GM06990 (cell line): ENCODE measurements around the gene IGF2R.
A peak's percentile ranks its signal among the peaks of the same experiment; 100 is the strongest.
"Not testable (repeated sequence)": the region's sequence is repeated elsewhere in the genome, so short reads cannot be mapped to it uniquely, and the experiment has no call there.

Experiments
- DNase-seq: peaks from one replicate; pipeline ENCODE4 v3.0.0-alpha.2; 2011; ENCODE audit not compliant: insufficient read length; ENCODE audit errors: extremely low read depth
- H3K27me3 ChIP-seq: replicated peaks from 2 replicates; pipeline ENCODE4 v1.6.0; 2011; ENCODE audit warnings: low read length; ENCODE audit not compliant: control insufficient read depth, insufficient read depth
- H3K36me3 ChIP-seq: 2 replicates; pipeline ENCODE4 v1.5.1; 2011; ENCODE audit warnings: low read length; ENCODE audit not compliant: control insufficient read depth, insufficient read depth
- H3K4me3 ChIP-seq: replicated peaks from 2 replicates; pipeline ENCODE4 v1.5.1; 2011; ENCODE audit warnings: low read depth, mild to moderate bottlenecking, control low read depth, low read length
- TF ChIP-seq, protein P1 (sequence below): IDR thresholded peaks from 2 replicates; pipeline ENCODE4 v1.5.1; 2011; ENCODE audit warnings: low read length, control low read depth, mild to moderate bottlenecking, inconsistent platforms; ENCODE audit not compliant: insufficient read depth, poor library complexity, severe bottlenecking

IGF2R gene

DNA sequence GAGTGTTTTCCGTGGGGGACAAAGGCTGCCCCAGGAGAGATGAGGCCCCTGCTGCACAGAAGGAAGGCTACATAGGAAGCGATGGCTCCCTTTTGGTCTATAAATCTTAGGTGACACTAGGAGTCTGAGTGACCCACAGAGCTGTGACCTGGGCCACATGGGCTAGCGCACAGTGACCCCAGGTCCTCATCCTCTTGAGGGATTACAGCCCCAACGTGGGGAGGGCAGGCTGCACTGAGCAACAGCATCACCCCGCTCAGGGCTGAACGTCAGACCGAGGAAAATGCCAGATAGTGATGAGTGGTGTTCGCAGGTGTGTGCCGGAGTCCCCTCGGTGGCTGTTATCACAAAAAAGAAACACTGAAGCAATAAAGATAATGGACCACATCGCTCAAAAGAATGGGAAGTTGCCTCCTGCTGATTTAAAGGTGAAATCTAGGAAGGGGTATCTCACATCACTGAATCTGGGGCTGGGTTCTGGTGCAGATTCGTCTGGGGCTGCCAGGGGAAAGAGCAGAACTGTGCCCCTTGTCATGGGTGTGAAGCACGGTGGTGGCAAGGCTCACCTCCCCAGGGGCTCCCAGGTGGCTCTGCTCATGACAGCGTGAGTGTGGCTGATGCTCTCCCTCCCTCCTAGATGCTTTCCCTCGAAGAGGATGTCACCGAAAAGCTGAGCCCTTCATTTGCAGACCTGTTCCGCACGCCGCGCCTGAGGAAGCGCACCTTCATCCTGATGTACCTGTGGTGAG, 167.2 kb downstream of the IGF2R start:
- Histone ChIP-seq H3K36me3 (no peaks in the 10 kb centered on the region; the same call in 1 of the 2 replicates), H3K4me3 (no peak overlapping the region), H3K27me3 (no peaks in the 10 kb centered on the region)
- TF ChIP-seq, protein P1, sequence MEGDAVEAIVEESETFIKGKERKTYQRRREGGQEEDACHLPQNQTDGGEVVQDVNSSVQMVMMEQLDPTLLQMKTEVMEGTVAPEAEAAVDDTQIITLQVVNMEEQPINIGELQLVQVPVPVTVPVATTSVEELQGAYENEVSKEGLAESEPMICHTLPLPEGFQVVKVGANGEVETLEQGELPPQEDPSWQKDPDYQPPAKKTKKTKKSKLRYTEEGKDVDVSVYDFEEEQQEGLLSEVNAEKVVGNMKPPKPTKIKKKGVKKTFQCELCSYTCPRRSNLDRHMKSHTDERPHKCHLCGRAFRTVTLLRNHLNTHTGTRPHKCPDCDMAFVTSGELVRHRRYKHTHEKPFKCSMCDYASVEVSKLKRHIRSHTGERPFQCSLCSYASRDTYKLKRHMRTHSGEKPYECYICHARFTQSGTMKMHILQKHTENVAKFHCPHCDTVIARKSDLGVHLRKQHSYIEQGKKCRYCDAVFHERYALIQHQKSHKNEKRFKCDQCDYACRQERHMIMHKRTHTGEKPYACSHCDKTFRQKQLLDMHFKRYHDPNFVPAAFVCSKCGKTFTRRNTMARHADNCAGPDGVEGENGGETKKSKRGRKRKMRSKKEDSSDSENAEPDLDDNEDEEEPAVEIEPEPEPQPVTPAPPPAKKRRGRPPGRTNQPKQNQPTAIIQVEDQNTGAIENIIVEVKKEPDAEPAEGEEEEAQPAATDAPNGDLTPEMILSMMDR = no peak
- no peak for DNase-seq

DNA sequence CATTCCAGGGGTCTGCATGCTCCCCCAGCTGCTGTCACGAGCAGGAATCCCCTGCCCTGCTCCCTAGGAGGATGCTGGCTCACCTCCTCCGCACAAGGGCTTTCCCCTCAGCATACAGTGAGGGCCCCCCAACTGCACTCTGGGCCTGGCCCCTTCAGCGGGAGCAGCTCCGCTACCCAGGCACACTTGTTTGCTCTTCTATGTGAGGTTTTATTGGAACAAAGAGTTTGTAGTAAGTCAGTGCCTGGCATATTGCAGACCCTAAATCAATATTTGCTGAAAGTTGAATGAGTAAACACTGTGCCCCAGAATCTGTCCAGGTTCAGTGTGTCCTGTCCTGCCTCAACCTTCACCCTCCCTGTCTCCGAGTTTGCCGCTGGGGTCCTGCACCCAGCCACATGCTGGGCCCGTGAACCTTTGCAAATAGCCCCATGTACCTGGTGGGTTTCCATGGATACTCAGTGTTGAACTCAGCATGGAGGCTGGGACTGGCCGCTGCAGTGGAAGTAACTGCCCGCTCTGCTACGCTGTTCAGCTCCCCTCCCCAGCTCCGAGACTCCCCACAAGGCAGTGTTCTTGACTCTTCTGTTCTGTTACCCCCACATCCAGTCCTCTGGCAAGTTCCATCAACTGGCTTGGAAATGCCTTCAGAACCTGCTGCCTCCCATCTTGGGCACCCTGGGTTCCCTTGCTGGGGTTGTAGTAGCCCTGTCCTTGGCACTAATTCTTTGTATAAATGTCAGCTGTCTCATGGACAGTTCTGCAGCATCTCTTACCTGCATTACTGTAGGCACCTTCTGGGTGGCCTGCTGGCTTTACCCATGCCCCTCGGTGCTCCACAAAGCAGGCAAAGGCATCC, 168.5 kb downstream of the IGF2R start:
- DNase-seq = no peak
- TF ChIP-seq, protein P1 = no peak
- no peaks in the 10 kb centered on the region for H3K27me3 ChIP-seq
- H3K36me3 ChIP-seq = no peaks in the 10 kb centered on the region
- no peak overlapping the region for H3K4me3 ChIP-seq

DNA sequence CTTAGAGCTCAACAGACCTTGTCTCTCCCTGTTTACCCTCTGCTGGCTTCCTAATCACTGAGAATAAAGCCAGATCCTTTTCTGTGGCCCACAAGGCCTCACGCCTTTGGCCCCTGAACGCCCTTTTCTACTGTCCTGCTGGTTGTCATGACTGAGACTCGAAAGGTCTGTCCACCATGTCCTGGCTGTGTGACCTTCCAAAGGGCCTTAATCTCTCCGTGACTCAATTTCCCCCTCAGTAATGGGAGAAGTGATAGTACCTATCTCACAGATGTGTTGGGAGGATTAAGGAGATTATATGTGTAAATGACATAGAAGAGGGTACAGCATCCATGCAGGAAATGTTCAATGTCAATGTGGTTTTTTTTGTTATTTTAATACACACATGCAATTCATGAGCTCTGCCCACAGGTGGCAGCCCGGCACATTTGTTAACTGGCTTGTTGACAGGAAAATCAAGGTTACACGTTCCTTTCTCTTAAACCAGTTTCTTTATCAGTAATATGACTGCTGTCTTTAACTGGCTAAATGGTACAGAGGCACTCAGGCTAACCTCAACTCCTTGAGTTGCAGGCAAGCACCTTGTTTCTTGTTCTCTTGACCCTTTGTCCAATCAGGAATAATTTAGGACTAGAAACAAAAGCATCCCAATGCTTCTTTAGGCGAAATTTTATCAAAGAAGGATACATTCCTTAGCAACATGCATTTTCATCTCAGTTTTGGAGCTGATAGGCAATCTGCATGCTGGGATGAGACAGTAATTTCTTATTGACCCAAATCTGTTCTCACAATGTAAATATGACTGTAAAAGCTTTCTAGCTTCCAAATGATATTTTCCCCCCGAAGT, 169.3 kb downstream of the IGF2R start:
- Histone ChIP-seq H3K36me3 (no peaks in the 10 kb centered on the region), H3K27me3 (no peaks in the 10 kb centered on the region), H3K4me3 (no peak overlapping the region)
- TF ChIP-seq, protein P1 = peak; percentile 75
- no peak for DNase-seq

DNA sequence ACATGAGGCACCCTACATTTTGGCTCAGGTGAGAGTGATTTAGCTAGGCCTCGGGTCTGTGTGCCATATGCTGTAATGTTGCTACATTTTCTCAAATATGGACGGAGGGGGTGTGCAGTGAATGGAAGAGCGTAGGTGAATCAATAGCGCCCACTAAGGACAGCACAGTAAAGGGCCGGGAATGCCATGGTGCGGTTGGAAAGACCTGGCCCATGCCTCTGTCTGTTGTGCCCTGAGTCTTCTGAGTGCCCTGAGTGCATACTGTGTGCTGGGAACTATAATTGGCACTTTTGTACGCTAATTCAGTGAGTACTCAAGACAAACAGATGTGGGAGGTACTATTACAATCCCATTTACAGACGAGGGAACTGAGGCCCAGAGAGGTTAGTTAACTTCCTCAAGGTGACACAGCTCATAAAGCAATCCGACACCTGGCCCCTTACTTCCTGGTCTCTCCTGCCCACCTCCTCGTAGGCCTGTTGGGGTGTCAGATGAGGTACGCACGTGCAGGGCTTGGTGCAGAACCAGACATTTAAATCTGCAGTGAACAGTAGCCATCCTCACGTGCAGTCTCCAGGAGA, 170.0 kb downstream of the IGF2R start:
- DNase-seq = no peak
- Histone ChIP-seq H3K36me3 (no peaks in the 10 kb centered on the region), H3K27me3 (no peaks in the 10 kb centered on the region), H3K4me3 (no peak overlapping the region)
- TF ChIP-seq, protein P1 = no peak

DNA sequence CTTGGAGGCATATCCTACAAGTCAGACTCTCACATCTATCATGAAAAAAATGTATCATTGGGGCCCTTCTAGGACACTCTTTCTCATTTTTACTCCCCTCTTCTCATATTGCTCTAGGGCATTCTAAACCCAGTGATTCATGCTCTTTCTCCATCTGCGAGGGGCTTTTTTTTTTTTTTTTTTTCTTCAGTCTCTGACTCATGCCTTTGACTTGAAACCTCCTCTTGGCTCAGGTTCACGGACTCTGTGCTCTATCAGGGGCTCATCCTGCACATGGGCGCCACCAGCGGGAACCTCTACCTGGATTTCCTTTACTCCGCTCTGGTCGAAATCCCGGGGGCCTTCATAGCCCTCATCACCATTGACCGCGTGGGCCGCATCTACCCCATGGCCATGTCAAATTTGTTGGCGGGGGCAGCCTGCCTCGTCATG, 170.6 kb downstream of the IGF2R start:
- Histone ChIP-seq H3K36me3 (no peaks in the 10 kb centered on the region), H3K4me3 (no peak overlapping the region), H3K27me3 (no peaks in the 10 kb centered on the region)
- TF ChIP-seq, protein P1 = no peak
- no peak for DNase-seq

DNA sequence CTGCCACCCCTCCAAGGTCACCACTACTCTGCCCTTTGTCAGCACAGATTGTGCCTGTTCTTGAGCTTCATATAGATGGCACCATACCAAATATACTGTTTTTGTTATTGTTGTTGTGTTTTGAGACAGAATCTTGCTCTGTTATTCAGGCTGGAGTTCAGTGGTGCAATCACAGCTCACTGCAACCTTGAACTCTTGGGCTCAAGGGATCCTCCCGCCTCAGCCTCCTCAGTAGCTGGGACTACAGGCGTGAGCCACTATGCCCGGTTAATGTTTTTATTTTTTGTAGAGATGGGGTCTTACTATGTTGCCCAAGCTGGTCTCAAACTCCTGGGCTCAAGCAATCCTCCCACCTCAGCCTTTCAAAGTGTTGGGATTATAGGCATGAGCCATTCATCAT, 171.6 kb downstream of the IGF2R start:
- DNase-seq = not testable (repeated sequence)

More for the DNA sequence above, 171.6 kb downstream of the IGF2R start:
- not testable (repeated sequence) for H3K27me3 ChIP-seq, H3K4me3 ChIP-seq, H3K36me3 ChIP-seq
